Measurements from ENCODE around the gene PELO.
A peak's percentile ranks its signal among the peaks of the same experiment; 100 is the strongest.
"Not testable (repeated sequence)": the region's sequence is repeated elsewhere in the genome, so short reads cannot be mapped to it uniquely, and the experiment has no call there.

Gene PELO, protein sequence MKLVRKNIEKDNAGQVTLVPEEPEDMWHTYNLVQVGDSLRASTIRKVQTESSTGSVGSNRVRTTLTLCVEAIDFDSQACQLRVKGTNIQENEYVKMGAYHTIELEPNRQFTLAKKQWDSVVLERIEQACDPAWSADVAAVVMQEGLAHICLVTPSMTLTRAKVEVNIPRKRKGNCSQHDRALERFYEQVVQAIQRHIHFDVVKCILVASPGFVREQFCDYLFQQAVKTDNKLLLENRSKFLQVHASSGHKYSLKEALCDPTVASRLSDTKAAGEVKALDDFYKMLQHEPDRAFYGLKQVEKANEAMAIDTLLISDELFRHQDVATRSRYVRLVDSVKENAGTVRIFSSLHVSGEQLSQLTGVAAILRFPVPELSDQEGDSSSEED

GRCh38 chr5:52787600-52788504 lies at the start of gene PELO, which contains the start of gene ITGA1:
TSS of gene PELO (plus strand) at chr5:52787916. CDS start at chr5:52800395, 12,479 bp downstream.
TSS of gene ITGA1 (plus strand) at chr5:52787916. CDS start at chr5:52788354, 438 bp downstream.
- peak; percentile 34 for DNase-seq

- DNase-seq: no peak
Measured at GRCh38 chr5:52738095-52738506, 49.6 kb upstream of the PELO start.

- DNase-seq: no peak
Measured at GRCh38 chr5:52740007-52740406, 47.7 kb upstream of the PELO start.

DNA sequence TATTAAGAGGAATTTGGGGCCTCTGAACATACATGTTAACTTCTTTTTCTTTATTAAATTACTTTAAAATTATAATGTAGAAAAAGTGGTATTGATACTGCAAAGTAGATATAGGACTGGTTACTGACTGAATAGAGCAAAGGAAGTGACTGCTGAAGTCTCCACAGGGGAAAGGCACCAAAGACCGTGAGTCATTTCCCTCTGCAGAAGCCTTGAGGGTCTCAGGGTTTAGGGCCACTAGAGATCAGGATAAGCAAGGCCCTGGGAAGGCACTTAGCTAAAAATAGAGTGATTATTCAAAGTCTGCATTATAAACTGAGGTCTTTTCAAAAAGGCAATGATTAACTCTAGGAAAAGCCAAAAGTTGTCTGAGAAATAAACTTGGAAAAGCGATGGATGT lies 44.7 kb upstream of the PELO start:
- DNase-seq: no peak

DNA sequence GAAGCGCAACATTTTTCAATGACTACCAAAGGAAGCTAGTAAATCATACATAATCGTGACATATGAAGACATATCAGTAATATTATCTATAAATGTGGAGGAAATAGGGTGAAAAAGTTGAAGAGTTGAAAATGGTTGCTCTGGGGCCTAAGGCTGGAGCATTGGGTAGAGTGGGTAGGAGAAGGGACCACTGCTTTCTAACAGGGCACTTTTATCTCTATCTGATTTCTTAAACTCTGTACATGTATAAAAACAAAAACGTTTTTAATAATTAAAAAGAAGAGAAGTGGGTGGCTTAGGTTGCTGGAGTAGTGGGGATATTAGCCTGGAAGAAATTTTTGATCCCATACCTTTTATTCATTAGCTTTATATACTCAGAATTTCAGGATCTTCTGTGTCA lies 44.2 kb upstream of the PELO start:
- DNase-seq: no peak

- DNase-seq: peak; percentile 46
Measured at GRCh38 chr5:52743970-52744369, 43.7 kb upstream of the PELO start.

- not testable (repeated sequence) for DNase-seq
Measured at GRCh38 chr5:52744867-52745458, 42.8 kb upstream of the PELO start.

- no peak for DNase-seq
Measured at GRCh38 chr5:52746539-52746938, 41.2 kb upstream of the PELO start.

- DNase-seq: no peak
Measured at GRCh38 chr5:52748590-52748989, 39.1 kb upstream of the PELO start.

- no peak for DNase-seq
Measured at GRCh38 chr5:52749666-52750065, 38.0 kb upstream of the PELO start.

- no peak for DNase-seq
Measured at GRCh38 chr5:52751137-52751536, 36.6 kb upstream of the PELO start.

DNA sequence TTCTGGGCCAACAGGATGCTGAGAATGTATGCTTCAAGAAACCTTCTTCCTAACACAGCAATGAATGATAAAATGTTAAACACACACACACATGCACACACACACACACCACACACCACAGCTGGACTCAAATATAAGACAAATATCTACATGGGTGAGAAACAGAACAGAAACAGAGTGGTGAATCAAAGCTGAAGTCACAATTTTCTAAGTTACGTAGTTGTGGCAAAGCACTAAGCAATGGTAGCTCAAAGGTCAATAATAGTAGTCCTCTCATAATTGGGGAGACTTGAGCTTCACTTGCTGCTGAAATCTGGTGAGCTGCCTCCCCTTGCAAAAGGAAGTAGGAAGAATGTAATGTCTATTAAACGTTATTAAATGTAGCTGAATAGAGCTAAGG lies 33.7 kb upstream of the PELO start:
- no peak for DNase-seq

- no peak for DNase-seq
Measured at GRCh38 chr5:52757527-52757926, 30.2 kb upstream of the PELO start.

- DNase-seq: no peak
Measured at GRCh38 chr5:52758014-52758413, 29.7 kb upstream of the PELO start.

GRCh38 chr5:52759331-52759730 lies 28.4 kb upstream of the PELO start:
- no peak for DNase-seq

DNA sequence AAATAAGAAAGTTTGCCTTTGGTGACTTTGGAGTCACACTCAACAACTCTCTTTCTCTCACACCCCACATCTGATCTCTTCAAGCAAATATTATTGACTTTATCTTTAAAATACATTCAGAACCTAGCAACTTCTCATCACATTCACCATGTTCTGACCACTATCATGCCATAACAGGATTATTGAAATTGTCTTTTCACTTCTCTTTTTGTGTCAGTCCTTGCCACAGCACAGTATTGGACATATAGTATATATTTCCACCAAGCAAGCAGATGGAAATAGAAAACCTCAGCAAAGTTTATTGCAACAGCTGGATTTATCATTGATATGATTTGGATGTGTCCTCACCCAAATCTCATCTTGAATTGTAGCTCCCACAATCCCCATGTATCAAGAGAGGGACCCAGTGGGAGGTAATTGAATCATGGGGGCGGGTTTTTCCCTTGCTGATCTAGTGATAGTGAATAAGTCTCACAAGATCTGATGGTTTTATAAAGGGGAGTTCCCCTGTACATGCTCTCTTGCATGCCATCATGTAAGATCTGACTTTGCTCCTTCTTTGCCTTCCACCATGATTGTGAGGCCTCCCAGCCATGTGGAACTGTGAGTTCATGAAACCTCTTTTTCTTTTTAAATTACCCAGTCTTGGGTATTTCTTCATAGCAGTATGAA lies 26.9 kb upstream of the PELO start:
- no peak for DNase-seq

DNA sequence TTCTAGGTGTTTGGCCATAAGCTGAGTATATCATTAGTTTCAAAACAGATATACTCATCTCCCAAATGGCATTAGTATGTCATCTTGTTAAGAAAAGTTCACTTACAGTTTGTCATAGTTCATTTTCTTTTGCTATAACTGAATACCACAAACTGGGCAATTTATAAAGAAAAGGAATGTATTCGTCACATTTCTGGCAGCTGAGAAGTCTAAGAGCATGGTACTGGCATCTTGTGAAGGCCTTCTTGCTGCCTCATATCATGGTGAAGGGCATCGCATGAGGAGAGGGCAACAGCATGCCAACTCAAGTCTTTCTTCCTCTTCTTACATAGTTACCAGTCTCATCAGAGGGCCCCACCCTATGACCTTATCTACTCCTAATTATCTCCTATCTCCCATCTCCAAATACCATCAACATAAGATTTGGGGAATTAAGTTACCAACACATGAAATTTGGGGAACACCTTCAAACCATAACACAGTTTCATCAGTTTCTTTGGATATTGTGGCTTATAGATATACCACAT lies 20.4 kb upstream of the PELO start:
- DNase-seq: no peak

GRCh38 chr5:52767766-52768480 lies 19.8 kb upstream of the PELO start:
- DNase-seq: no peak

DNA sequence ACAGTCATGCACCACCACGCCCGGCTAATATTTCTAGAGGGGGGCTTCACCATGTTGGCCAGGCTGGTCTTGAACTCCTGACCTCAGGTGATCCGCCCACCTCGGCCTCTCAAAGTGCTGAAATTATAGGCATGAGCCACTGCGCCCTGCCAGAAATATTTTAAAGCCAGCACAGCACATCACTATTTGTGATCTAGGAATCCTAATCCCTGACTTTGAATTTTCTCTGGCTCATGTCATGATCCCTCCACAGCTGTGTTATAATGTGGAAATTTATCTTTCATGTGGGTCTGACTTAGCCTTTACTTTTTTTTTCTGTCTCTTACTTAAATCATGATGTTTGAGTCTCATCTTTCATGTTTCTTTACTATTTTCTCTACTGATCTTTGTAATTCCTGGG lies 18.7 kb upstream of the PELO start:
- no peak for DNase-seq

- DNase-seq: no peak
Measured at GRCh38 chr5:52770287-52770939, 17.3 kb upstream of the PELO start.

- DNase-seq: no peak
Measured at GRCh38 chr5:52771343-52772039, 16.2 kb upstream of the PELO start.
